Mucosa of gallbladder (tissue), 1 donor: ENCODE data around the gene DGCR2. TPM values are rescaled to one million over a fixed set of nuclear protein-coding genes. Genes with fewer than 3 reads are reported as not detected.
"Not testable (repeated sequence)": the region's sequence is repeated elsewhere in the genome, so short reads cannot be mapped to it uniquely, and the experiment has no call there.

Experiments
- DNase-seq: peaks from one replicate; pipeline ENCODE4 v3.0.0-alpha.2; 2020; ENCODE audit warnings: low spot score
- total RNA-seq: library from RNA; stranded (reverse); gene quantifications from one replicate; pipeline ENCODE4 v1.2.1, GENCODE V29; 2021
- donor health status: DM: no; HTN: no; CAD: no.

Gene DGCR2
- total RNA-seq, 1 donor from 2014 or later: 104 TPM

- not testable (repeated sequence) for DNase-seq
Observed at GRCh38 chr22:19030889-19031252, 91.3 kb downstream of the DGCR2 start.

DNA sequence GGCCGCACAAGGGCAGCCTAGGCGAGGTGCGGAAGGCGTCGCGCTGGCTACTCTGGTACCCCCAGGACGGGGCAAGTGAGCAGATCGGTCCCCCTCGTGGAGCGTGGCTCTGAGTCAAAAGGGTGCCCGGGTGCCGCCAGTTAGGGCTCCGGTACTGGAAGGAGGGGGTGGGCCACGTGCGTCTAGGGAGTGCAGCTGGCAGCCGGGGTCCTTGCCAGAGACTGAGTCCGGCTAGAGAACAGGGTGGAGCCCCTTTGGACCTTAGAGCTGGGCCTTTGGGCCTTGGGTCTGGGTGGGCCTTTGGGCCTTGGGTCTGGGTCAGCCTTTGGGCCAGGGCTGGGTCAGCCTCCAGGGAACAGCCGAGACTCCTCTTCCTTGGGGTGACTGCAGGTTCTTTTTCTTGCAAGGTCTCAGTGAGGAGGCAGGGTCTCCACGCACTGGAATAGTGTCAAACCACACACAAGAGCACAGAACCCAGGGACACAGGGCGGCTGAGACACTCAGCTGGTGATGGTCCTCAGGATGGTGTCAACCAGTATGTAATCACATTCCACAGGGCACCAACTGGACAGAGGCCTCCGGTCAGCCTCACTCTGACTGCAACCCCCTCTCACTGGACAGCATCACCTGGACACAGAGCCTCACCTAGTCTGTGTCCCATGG lies 91.9 kb downstream of the DGCR2 start:
- DNase-seq: not testable (repeated sequence)

GRCh38 chr22:19029113-19030103 lies 92.8 kb downstream of the DGCR2 start:
- not testable (repeated sequence) for DNase-seq

DNA sequence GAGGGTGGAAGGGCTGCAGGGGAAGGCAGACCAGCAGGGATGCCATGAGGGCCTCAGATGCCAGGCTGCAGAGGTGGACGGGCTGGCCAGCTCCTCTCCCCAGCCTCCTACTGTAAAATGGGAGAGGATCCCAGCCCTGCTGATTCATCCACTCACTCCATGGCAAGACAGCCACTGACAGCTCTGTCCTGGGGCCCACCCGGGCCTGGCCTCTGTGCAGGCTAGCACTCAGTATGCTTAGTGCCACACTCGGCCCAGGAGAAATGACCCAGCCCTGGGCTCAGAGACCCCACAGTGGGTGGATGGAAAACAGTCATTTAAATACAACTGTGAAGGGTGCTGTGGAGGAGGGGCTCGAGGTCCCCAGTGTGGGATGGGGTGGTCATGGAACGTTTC lies 94.2 kb downstream of the DGCR2 start:
- DNase-seq: not testable (repeated sequence)

DNA sequence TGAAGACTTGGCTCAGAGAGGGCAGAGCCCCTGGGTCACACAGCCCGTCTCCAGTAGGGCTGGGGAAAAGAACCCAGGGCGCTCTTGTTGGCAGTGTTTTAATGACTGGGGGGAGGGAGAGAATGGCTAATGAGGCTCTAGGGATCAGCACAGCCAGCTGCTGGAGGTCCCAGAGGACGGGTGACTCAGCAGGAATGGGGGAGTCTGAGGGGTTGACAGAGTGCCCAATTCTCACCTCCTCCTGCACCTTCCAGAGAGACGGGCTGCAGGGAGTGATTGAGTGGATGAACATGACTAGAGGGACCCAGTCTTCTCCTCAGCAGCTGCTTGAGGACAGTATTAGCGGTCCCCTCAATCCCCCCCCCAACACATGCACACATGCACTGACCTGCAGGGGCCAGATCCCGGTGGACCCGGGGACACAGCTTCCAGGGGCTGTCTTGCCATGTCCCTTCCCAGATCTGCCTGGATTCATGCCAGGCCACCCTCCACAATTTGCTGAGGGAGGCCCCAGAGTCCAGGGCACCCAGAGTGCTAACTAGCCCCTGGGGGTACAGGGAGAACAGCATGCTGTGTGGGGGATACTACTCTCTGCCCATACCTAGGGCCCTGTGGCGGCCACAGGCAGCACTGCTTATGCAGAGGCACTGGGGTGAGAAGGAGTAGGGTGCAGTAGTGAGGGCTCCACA lies 94.7 kb downstream of the DGCR2 start:
- not testable (repeated sequence) for DNase-seq

- not testable (repeated sequence) for DNase-seq
Observed at GRCh38 chr22:19026080-19026479, 96.1 kb downstream of the DGCR2 start.

GRCh38 chr22:19024956-19025489 lies 97.2 kb downstream of the DGCR2 start:
- not testable (repeated sequence) for DNase-seq

- DNase-seq: not testable (repeated sequence)
Observed at GRCh38 chr22:19023931-19024330, 98.3 kb downstream of the DGCR2 start.

- no peak for DNase-seq
Observed at GRCh38 chr22:19022755-19023154, 99.5 kb downstream of the DGCR2 start.

DNA sequence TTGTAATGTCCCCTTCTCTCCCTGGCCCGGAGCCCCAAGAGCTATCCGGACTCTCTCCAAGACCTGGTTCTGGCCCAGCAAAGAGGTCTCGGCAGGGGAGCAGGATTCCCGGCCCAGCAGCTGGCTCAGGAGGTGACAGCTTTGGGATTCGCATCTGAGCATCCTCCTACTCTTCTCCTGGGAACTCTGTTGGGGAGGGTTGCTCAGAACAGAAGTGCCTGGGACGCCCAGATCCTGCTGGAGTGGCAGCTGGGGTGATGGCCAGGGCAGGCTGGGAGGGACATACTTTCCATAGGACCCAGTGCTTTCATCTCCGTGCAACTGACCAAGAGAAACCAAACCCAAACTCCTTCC lies 102.6 kb downstream of the DGCR2 start:
- DNase-seq: no peak

- no peak for DNase-seq
Observed at GRCh38 chr22:19019029-19019678, 103.1 kb downstream of the DGCR2 start.

DNA sequence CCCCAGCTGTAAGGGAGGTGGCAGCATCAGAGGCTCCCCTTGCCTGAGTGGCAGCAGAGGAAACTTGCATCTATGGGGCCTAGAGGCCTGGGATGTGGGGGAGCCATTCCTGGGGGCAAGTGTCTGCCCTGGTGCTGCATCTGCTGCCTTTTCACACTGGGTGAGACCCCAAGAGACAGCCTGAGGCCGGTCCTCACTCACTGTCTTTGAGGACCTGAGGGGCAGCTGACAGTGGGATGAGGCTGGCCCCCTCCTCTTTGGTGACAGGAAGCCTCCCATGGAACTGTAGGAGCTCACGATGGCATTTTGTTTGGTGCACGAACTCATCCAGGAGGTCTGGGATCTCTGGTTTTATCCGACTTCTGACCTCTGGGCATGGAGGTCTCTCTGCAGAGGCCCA lies 104.0 kb downstream of the DGCR2 start:
- DNase-seq: no peak

GRCh38 chr22:19016081-19016766 lies 106.0 kb downstream of the DGCR2 start:
- DNase-seq: no peak

DNA sequence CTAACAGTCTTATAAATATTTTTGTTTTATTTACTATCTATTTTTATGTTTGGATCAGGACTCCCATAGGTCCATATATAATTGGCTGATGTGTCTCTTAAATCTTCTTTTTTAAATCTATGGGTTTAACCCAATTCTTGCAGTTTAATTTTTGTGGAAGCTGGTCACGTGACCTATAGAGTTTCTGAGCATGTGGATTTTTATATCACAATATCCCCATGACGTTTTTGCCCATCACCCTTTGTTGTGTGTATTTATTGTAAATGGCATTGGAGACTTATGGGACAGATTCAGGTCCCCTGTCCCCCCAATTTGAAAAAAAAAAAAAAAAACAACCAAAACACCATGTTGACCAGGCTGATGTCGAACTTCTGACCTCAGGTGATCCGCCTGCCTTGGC lies 107.3 kb downstream of the DGCR2 start:
- DNase-seq: no peak

- DNase-seq: not testable (repeated sequence)
Observed at GRCh38 chr22:19013881-19014598, 108.2 kb downstream of the DGCR2 start.

- not testable (repeated sequence) for DNase-seq
Observed at GRCh38 chr22:19013411-19013810, 108.8 kb downstream of the DGCR2 start.

DNA sequence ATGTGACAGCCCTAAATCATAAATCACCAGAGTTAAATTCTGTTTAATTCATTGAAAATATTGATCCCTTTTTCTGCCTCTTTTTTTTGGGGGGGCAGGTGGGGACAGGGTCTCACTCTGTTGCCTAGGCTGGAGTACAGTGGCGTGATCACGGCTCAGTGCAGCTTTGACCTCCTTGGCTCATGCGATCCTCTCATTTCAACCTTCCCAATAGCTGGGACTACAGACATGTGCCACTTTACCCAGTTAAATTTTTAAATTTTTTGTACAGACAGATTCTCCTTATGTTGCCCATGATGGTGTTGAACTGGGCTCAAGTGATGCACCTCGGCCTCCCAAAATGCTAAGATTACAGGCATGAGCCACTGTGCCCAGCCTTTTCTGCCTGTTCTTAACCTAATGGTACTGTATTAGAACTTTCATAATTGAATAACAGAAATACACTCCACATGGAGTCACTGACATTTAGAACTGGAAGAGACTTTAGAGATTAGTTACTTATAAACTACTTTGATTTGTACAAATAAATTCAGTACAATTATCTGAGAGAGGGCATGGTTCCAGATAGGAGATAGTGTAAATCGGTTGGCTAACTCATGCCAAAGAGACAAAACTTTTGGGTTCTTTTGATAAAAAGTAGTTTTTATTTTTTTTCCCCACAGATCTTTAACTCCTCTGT lies 109.8 kb downstream of the DGCR2 start:
- no peak for DNase-seq

DNA sequence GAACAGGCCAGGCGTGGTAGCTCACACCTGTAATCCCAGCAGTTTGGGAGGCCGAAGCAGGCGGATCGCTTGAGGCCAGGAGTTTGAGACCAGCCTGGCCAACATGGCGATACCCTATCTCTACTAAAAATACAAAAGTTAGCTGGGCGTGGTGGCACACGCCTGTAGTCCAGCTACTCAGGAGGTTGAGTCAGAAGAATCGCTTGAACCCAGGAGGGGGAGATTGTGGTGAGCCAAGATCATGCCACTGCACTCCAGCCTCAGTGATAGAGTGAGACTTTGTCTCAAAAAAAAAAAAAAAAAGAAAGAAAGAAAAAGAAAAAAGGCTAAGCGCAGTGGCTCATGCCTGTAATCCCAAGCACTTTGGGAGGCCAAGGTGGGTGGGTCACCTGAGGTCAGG lies 110.6 kb downstream of the DGCR2 start:
- DNase-seq: not testable (repeated sequence)

DNA sequence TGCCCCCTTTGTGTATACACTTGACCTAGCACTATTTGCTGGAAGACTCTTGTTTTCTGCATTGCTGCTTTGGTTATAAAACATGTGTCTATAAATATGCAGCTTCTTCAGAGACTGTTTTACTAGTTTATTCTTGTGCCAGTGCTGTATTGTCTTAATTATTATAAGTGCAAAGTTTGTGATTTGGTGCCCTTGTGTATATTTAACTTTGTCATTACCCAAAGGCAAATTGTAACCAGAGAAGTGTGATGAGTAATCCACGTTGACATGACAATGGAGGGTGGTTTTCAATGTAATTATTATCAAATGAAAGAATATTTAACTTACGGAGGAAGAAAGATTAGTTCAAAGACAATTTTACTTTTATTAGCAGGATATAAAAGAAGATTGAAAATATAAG lies 111.1 kb downstream of the DGCR2 start:
- DNase-seq: no peak

DNA sequence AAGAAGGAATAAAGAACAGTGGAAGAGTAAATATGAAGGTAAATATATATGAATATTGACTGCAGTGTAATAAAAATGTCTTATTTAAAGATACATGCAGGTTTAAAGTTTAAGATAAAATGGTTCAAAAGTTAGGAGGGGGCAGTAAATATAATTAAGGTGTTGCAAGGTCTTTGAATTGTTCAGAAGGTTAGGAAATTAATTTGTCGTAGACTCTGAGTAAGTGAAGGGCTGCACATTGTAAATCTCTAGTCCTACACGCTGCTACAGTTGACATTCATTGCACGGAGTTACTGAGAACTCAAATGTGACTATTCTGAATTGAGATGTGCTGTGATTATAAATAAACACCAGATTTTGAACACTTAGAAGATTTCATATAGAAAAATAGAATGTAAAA lies 116.3 kb downstream of the DGCR2 start:
- no peak for DNase-seq
